HepG2 (cell line): ENCODE results near the gene ALKBH2. TPM values are rescaled to one million over a fixed set of nuclear protein-coding genes. Genes with fewer than 3 reads are reported as not detected.

Experiments
- BCL3 ChIP-seq: sonication (generic); formaldehyde crosslinking; IDR thresholded peaks from 2 replicates; pipeline ENCODE4 v1.5.1; 2020; ENCODE audit warnings: mild to moderate bottlenecking, missing genetic modification reagents, moderate library complexity
- ELF1 ChIP-seq: sonication (generic); formaldehyde crosslinking; IDR thresholded peaks from 2 replicates; pipeline ENCODE4 v1.4.0; 2020; ENCODE audit warnings: missing genetic modification reagents
- GABPA ChIP-seq, 2 experiments: IDR thresholded peaks; 2 replicates each; pipeline ENCODE4 v1.6.1; 2011 to 2016; ENCODE audit warnings: low read depth in 2 of 2, low read length in 1 of 2, missing biosample characterization in 1 of 2, missing genetic modification characterization in 1 of 2
- KLF6 ChIP-seq: IDR thresholded peaks from 2 replicates; pipeline ENCODE4 v1.8.0; 2016; ENCODE audit warnings: missing biosample characterization, missing genetic modification reagents
- KMT2A ChIP-seq: sonication (generic); formaldehyde crosslinking; IDR thresholded peaks from 2 replicates; pipeline ENCODE4 v1.4.0; 2020; ENCODE audit warnings: missing genetic modification reagents
- PAXIP1 ChIP-seq: sonication (generic); formaldehyde crosslinking; conservative IDR thresholded peaks from 2 replicates; pipeline ENCODE4 v1.4.0; 2020; ENCODE audit warnings: mild to moderate bottlenecking, missing genetic modification reagents, moderate library complexity
- ZNF441 ChIP-seq: sonication (generic); formaldehyde crosslinking; IDR thresholded peaks from 2 replicates; pipeline ENCODE4 v1.7.0; 2021; ENCODE audit warnings: missing genetic modification reagents, borderline replicate concordance
- ZNF577 ChIP-seq: sonication (generic); formaldehyde crosslinking; IDR thresholded peaks from 2 replicates; pipeline ENCODE4 v1.4.0; 2020; ENCODE audit warnings: mild to moderate bottlenecking, low read depth, missing genetic modification reagents, borderline replicate concordance
- polyA plus RNA-seq, 8 experiments: library from polyadenylated mRNA; depleted of rRNA in 3 of 8; stranded (reverse) in 7 of 8; unstranded in 1 of 8; fragments of >200 nt; fragmentation: Illumina TruSeq in 4 of 8; extraction: Trizol in 4 of 8; gene quantifications; 2 replicates each; pipeline versions ENCODE4 v1.2.1 to v1.2.3, GENCODE V29; 2011 to 2016; ENCODE audit warnings: low read depth in 4 of 8, missing spikeins in 1 of 8, mixed read lengths in 1 of 8; ENCODE audit not compliant: insufficient read depth in 1 of 8
- total RNA-seq, 5 experiments: library from RNA; depleted of rRNA; stranded (reverse); fragments of >200 nt; fragmentation: Illumina TruSeq; extraction: Trizol; gene quantifications; 2 replicates each; pipeline ENCODE4 v1.2.3, GENCODE V29; 2016; ENCODE audit warnings: low read depth in 1 of 5
- TF ChIP-seq, protein P1 (sequence below), 2 experiments: fragments of 450-650 bp in 1 of 2; sonication (generic) in 1 of 2; formaldehyde crosslinking in 1 of 2; IDR thresholded peaks; 2 replicates each; pipeline versions ENCODE4 v1.6.1 to v1.8.0; 2016 to 2022; ENCODE audit warnings: antibody characterized with exemption in 1 of 2, mild to moderate bottlenecking in 1 of 2, missing genetic modification reagents in 1 of 2
- TF ChIP-seq, protein P2 (sequence below): sonication (generic); formaldehyde crosslinking; IDR thresholded peaks from 2 replicates; pipeline ENCODE4 v1.8.0; 2022; ENCODE audit warnings: missing genetic modification reagents, mild to moderate bottlenecking, borderline replicate concordance
- TF ChIP-seq, protein P3 (sequence below): sonication (generic); formaldehyde crosslinking; IDR thresholded peaks from 2 replicates; pipeline ENCODE4 v1.8.0; 2022; ENCODE audit warnings: missing genetic modification reagents, mild to moderate bottlenecking, inconsistent platforms, borderline replicate concordance

The ALKBH2 gene
- total and polyA plus RNA-seq, 2 of the 13 experiments (the other 11 are each of a cell fraction or from before 2014, with no cell fraction given): 21.0 to 40.5 TPM

DNA sequence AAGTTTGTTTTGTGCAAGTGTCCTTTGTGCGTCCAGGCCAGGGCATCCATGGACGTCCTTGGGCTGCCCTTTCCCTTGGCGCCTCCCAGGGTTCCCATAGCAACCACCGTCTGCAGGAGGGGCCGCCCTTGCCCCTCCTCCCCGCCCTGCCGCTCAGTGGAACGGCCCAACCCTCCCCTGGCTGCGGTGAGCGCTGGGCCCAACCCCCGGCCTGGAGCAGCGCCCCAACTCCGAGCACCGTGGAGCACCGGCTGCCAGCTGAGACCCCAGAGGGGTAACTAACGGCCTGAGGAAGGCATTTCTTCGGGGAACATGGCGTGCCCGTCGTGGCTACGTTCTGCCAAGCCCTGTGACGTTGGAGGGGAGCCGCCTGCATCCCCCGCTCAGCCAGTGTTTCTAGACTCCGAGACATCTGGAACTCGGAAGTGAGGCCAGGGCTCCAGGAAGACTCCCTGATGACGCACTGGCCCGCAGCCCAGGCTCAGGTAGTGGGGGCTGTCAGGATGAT is 17.8 kb upstream of the ALKBH2 start (continued):
- TF ChIP-seq, protein P1, sequence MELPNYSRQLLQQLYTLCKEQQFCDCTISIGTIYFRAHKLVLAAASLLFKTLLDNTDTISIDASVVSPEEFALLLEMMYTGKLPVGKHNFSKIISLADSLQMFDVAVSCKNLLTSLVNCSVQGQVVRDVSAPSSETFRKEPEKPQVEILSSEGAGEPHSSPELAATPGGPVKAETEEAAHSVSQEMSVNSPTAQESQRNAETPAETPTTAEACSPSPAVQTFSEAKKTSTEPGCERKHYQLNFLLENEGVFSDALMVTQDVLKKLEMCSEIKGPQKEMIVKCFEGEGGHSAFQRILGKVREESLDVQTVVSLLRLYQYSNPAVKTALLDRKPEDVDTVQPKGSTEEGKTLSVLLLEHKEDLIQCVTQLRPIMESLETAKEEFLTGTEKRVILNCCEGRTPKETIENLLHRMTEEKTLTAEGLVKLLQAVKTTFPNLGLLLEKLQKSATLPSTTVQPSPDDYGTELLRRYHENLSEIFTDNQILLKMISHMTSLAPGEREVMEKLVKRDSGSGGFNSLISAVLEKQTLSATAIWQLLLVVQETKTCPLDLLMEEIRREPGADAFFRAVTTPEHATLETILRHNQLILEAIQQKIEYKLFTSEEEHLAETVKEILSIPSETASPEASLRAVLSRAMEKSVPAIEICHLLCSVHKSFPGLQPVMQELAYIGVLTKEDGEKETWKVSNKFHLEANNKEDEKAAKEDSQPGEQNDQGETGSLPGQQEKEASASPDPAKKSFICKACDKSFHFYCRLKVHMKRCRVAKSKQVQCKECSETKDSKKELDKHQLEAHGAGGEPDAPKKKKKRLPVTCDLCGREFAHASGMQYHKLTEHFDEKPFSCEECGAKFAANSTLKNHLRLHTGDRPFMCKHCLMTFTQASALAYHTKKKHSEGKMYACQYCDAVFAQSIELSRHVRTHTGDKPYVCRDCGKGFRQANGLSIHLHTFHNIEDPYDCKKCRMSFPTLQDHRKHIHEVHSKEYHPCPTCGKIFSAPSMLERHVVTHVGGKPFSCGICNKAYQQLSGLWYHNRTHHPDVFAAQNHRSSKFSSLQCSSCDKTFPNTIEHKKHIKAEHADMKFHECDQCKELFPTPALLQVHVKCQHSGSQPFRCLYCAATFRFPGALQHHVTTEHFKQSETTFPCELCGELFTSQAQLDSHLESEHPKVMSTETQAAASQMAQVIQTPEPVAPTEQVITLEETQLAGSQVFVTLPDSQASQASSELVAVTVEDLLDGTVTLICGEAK (IDR thresholded peaks at IDR 0.05): no peak
- TF ChIP-seq, protein P1 (CRISPR knock-in tag; IDR thresholded peaks at IDR 0.05): peak; percentile 88
- TF ChIP-seq ZNF441 (CRISPR knock-in tag): 0 out of 2 replicates have a peak, but pooled peaks have one; percentile 66
- no peak for TF ChIP-seq GABPA (IDR thresholded peaks at IDR 0.05; ENCODE audit: low read depth, low read length)
- TF ChIP-seq GABPA (CRISPR knock-in tag; IDR thresholded peaks at IDR 0.05; ENCODE audit: low read depth): peak; percentile 57
- TF ChIP-seq, protein P2, sequence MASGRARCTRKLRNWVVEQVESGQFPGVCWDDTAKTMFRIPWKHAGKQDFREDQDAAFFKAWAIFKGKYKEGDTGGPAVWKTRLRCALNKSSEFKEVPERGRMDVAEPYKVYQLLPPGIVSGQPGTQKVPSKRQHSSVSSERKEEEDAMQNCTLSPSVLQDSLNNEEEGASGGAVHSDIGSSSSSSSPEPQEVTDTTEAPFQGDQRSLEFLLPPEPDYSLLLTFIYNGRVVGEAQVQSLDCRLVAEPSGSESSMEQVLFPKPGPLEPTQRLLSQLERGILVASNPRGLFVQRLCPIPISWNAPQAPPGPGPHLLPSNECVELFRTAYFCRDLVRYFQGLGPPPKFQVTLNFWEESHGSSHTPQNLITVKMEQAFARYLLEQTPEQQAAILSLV (CRISPR knock-in tag): peak; percentile 84
- 0 out of 2 replicates have a peak, but pooled peaks have one; percentile 48 for TF ChIP-seq ZNF577 (CRISPR knock-in tag)
- peak; percentile 66 for TF ChIP-seq ELF1
- TF ChIP-seq KLF6 (CRISPR knock-in tag): peak; percentile 59; the same call in 1 of the 2 replicates
- TF ChIP-seq PAXIP1 (CRISPR knock-in tag): peak; percentile 65
- no peak for TF ChIP-seq BCL3
- TF ChIP-seq, protein P3, sequence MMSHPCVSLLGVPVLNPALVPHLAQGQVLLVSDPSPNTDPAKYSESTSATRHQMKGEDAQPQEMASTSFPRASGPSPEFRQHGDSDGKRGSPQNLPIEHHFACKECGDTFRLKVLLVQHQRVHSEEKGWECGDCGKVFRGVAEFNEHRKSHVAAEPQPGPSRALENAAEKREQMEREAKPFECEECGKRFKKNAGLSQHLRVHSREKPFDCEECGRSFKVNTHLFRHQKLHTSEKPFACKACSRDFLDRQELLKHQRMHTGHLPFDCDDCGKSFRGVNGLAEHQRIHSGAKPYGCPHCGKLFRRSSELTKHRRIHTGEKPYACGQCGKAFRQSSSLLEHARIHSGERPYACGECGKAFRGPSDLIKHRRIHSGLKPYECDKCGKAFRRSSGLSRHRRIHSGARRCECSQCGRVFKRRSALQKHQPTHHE (CRISPR knock-in tag): no peak; the same call in 1 of the 2 replicates
- TF ChIP-seq KMT2A (CRISPR knock-in tag): 0 out of 2 replicates have a peak, but pooled peaks have one; percentile 26
